Trophoblast cell (in vitro differentiated cells and primary cell): ENCODE measurements around the gene NEURL4.

ENCODE experiments used
- DNase-seq, 2 donors: peaks; one replicate each; pipeline ENCODE4 v3.0.0-alpha.2; 2016
- H2AFZ ChIP-seq: 2 replicates; pipeline ENCODE4 v1.6.1; 2013; ENCODE audit warnings: low read length, moderate library complexity, mild to moderate bottlenecking; ENCODE audit not compliant: insufficient read depth, poor library complexity
- H2AK5ac ChIP-seq: 2 replicates; pipeline ENCODE4 v1.6.1; 2013; ENCODE audit warnings: mild to moderate bottlenecking, low read length
- H2BK120ac ChIP-seq: 2 replicates; pipeline ENCODE4 v1.6.1; 2013; ENCODE audit warnings: low read length, mild to moderate bottlenecking, moderate library complexity; ENCODE audit not compliant: insufficient read depth, poor library complexity
- H2BK12ac ChIP-seq: 2 replicates; pipeline ENCODE4 v1.6.1; 2013; ENCODE audit warnings: mild to moderate bottlenecking, low read length, moderate library complexity
- H2BK5ac ChIP-seq: 2 replicates; pipeline ENCODE4 v1.6.1; 2013; ENCODE audit warnings: low read length, low read depth, moderate library complexity, mild to moderate bottlenecking; ENCODE audit not compliant: poor library complexity
- H3K14ac ChIP-seq: 2 replicates; pipeline ENCODE4 v1.6.1; 2013; ENCODE audit warnings: mild to moderate bottlenecking, low read length
- H3K18ac ChIP-seq: 2 replicates; pipeline ENCODE4 v1.6.1; 2013; ENCODE audit warnings: mild to moderate bottlenecking, low read length
- H3K23ac ChIP-seq: 2 replicates; pipeline ENCODE4 v1.6.1; 2013; ENCODE audit warnings: low read length
- H3K27ac ChIP-seq: 2 replicates; pipeline ENCODE4 v1.5.1; 2013; ENCODE audit warnings: low read depth, mild to moderate bottlenecking, inconsistent platforms, low read length, moderate library complexity
- H3K27me3 ChIP-seq: 2 replicates; pipeline ENCODE4 v1.6.1; 2013; ENCODE audit warnings: inconsistent platforms, mild to moderate bottlenecking, low read length, moderate library complexity; ENCODE audit not compliant: insufficient read depth
- H3K36me3 ChIP-seq, 2 experiments: 1 replicate in 1 of 2; 2 replicates in 1 of 2; pipeline ENCODE4 v1.6.1; 2013; ENCODE audit warnings: low read length in 2 of 2, mild to moderate bottlenecking in 2 of 2, moderate library complexity in 1 of 2; ENCODE audit not compliant: insufficient read depth in 2 of 2, control insufficient read depth in 1 of 2
- H3K4ac ChIP-seq: 2 replicates; pipeline ENCODE4 v1.6.1; 2013; ENCODE audit warnings: low read depth, mild to moderate bottlenecking, low read length, moderate library complexity
- H3K4me1 ChIP-seq, 2 experiments: 1 replicate in 1 of 2; 2 replicates in 1 of 2; pipeline ENCODE4 v1.6.1; 2013; ENCODE audit warnings: low read length in 2 of 2, mild to moderate bottlenecking in 2 of 2, moderate library complexity in 1 of 2; ENCODE audit not compliant: insufficient read depth in 2 of 2, control insufficient read depth in 1 of 2
- H3K4me2 ChIP-seq: 2 replicates; pipeline ENCODE4 v1.6.1; 2013; ENCODE audit warnings: inconsistent platforms, mild to moderate bottlenecking, low read length, moderate library complexity
- H3K4me3 ChIP-seq: 2 replicates; pipeline ENCODE4 v1.5.1; 2013; ENCODE audit warnings: mild to moderate bottlenecking, low read depth, low read length, inconsistent platforms
- H3K79me1 ChIP-seq: one replicate; pipeline ENCODE4 v1.6.1; 2013; ENCODE audit warnings: low read length
- H3K79me2 ChIP-seq: 2 replicates; pipeline ENCODE4 v1.6.1; 2013; ENCODE audit warnings: low read length, mild to moderate bottlenecking; ENCODE audit not compliant: control insufficient read depth, insufficient read depth, poor library complexity
- H3K9ac ChIP-seq: 2 replicates; pipeline ENCODE4 v1.6.1; 2013; ENCODE audit warnings: mild to moderate bottlenecking, low read length
- H3K9me3 ChIP-seq: 2 replicates; pipeline ENCODE4 v1.6.1; 2013; ENCODE audit warnings: low read depth, mild to moderate bottlenecking, control low read depth, inconsistent platforms, low read length; ENCODE audit not compliant: insufficient read depth
- H4K12ac ChIP-seq: 2 replicates; pipeline ENCODE4 v1.6.1; 2013; ENCODE audit warnings: low read depth, mild to moderate bottlenecking, low read length, moderate library complexity
- H4K8ac ChIP-seq: 2 replicates; pipeline ENCODE4 v1.6.1; 2013; ENCODE audit warnings: low read depth, mild to moderate bottlenecking, low read length, moderate library complexity
- H4K91ac ChIP-seq: one replicate; pipeline ENCODE4 v1.6.1; 2013; ENCODE audit warnings: low read depth, mild to moderate bottlenecking, low read length, moderate library complexity
- WGBS: extraction: QIAGEN DNeasy Blood & Tissue Kit; methylation state at CpG from one replicate; pipeline ENCODE4 v1.1.7; 2013; ENCODE audit warnings: missing lambda C conversion rate; ENCODE audit not compliant: insufficient read length, insufficient coverage; ENCODE audit errors: extremely low coverage; 5-methylcytosine and 5-hydroxymethylcytosine counted together

Gene NEURL4

DNA sequence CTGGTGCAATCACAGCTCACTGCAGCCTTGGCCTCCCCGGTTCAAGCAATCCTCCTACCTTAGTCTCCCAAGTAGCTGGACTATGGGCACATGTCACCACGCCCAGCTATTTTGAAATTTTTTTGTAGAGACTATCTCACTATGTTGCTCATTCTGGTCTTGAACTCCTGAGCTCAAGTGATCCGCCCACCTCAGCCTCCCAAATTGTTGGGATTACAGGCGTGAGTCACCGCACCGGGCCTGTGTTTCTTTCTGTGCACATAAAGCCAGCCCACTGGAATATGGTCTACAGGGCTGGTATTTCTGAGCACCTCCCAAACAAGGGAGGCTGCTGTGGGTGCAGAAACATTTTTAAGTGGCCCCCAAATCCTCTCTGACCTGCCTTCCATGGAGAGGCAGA lies 34.2 kb upstream of the NEURL4 start:
- Histone ChIP-seq H2BK120ac (no peak overlapping the region), H3K4me3 (no peak overlapping the region), H3K18ac (no peak overlapping the region), H3K79me1 (no peaks in the 10 kb centered on the region), H4K91ac (no peak overlapping the region), H3K23ac (no peak overlapping the region), H3K27ac (no peak overlapping the region), H2BK12ac (no peak overlapping the region), H3K27me3 (no peaks in the 10 kb centered on the region), H3K14ac (no peak overlapping the region), H2AFZ (no peak overlapping the region), H3K79me2 (no peaks in the 10 kb centered on the region), H3K9me3 (no peaks in the 10 kb centered on the region), H2BK5ac (no peak overlapping the region), H2AK5ac (no peak overlapping the region), H4K8ac (no peak overlapping the region), H3K4me2 (no peak overlapping the region), H3K36me3 (no peaks in the 10 kb centered on the region), H4K12ac (no peak overlapping the region), H3K4ac (no peak overlapping the region), H3K9ac (no peak overlapping the region), H3K4me1 (no peaks in the 10 kb centered on the region)
- WGBS: no CpG with 5 or more reads among the region's 6 CpGs
- peak; percentile 88 to 97 for DNase-seq

DNA sequence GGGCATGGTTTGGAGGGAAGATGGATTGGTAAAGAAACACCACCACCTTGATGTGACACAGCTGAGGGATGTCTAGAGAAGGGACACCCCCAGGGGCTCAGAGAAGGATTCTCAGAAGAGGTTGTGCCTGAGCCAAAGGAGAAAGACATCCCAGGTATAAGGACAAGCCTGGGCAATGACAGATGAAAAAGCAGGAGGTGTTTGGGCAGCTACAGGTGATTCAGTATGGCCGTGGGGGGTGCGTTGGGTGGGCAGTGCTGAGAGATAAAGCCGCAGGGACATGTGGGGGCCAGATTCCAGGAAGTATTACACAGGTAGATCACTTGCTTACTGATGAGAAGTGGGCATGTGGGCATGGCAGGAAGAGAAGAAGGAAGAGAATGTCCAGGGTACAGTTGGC lies 32.8 kb upstream of the NEURL4 start:
- no peaks in the 10 kb centered on the region for H3K79me1 ChIP-seq
- no peak overlapping the region for H2BK12ac ChIP-seq
- no peak overlapping the region for H3K4me3 ChIP-seq
- no peak overlapping the region for H2BK120ac ChIP-seq
- H4K91ac ChIP-seq: no peak overlapping the region
- H3K27me3 ChIP-seq: no peaks in the 10 kb centered on the region
- H2BK5ac ChIP-seq: no peak overlapping the region
- no peaks in the 10 kb centered on the region for H3K79me2 ChIP-seq
- H4K8ac ChIP-seq: no peak overlapping the region
- H4K12ac ChIP-seq: no peak overlapping the region
- no peak overlapping the region for H3K18ac ChIP-seq
- no peak overlapping the region for H3K27ac ChIP-seq
- H3K9ac ChIP-seq: no peak overlapping the region
- H3K14ac ChIP-seq: no peak overlapping the region
- no CpG with 5 or more reads among the region's 3 CpGs for WGBS
- no peak overlapping the region for H3K23ac ChIP-seq
- H2AK5ac ChIP-seq: no peak overlapping the region
- H3K9me3 ChIP-seq: no peaks in the 10 kb centered on the region
- DNase-seq: no peak
- H2AFZ ChIP-seq: no peak overlapping the region
- H3K4me2 ChIP-seq: no peak overlapping the region
- no peaks in the 10 kb centered on the region for H3K4me1 ChIP-seq
- H3K36me3 ChIP-seq: no peaks in the 10 kb centered on the region
- H3K4ac ChIP-seq: no peak overlapping the region

DNA sequence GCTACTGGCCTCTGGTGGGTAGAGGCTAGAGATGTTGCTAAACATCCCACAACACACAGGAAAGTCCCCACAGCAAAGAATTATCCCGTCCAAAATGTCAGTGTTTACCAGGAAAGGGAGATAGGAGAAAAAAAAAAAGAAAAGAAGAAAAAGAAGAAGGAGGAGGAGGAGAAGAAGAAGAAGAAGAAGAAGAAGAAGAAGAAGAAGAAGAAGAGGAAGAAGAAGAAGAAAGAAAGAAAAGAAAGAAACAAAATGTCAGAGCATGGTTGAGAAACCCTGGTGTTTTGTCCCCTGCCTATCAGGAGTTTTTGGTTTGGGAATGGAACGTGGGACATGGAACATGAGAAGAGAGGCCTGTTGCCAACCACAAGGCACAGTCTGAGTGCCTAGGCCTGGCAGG lies 28.2 kb upstream of the NEURL4 start:
- no peaks in the 10 kb centered on the region for H3K36me3 ChIP-seq
- H3K4me2 ChIP-seq: no peak overlapping the region
- H3K9me3 ChIP-seq: no peaks in the 10 kb centered on the region
- no peak overlapping the region for H2AK5ac ChIP-seq
- no peak overlapping the region for H3K4ac ChIP-seq
- H2BK120ac ChIP-seq: no peak overlapping the region
- peaks cover 2% of the 10 kb centered on the region for H3K79me1 ChIP-seq
- peaks cover 16 to 19% of the 10 kb centered on the region in 2 experiments for H3K4me1 ChIP-seq
- no peak overlapping the region for H4K12ac ChIP-seq
- H3K79me2 ChIP-seq: peaks cover 2% of the 10 kb centered on the region
- H2AFZ ChIP-seq: no peak overlapping the region
- no CpG with 5 or more reads among the region's 2 CpGs for WGBS
- H3K27me3 ChIP-seq: no peaks in the 10 kb centered on the region
- H2BK5ac ChIP-seq: no peak overlapping the region
- H4K91ac ChIP-seq: no peak overlapping the region
- no peak overlapping the region for H3K14ac ChIP-seq
- H3K4me3 ChIP-seq: no peak overlapping the region
- no peak for DNase-seq
- H3K9ac ChIP-seq: no peak overlapping the region
- no peak overlapping the region for H4K8ac ChIP-seq
- no peak overlapping the region for H3K27ac ChIP-seq
- H3K23ac ChIP-seq: no peak overlapping the region
- H3K18ac ChIP-seq: no peak overlapping the region
- H2BK12ac ChIP-seq: no peak overlapping the region

DNA sequence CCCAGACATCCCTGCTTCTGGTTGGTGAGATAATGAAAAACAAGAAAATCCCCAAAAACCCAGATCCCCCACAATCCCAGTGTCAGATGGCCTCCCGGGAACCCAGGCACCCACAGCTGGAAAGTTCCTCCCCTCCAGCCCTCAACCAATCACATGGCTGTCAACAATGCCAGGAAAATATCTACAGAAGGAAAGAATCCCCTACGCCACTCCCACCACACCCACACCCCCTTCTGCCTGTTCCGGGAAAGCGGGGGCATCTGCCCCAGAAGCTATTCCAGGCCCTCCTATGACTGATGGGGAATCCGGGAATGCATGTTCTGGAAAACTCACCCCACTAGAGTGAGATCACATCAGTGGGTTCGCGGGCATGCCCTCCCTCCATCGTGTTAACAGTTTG lies 27.6 kb upstream of the NEURL4 start:
- WGBS: no CpG with 5 or more reads among the region's 8 CpGs
- no peak overlapping the region for H2BK120ac ChIP-seq
- H3K4me3 ChIP-seq: no peak overlapping the region
- no peaks in the 10 kb centered on the region for H3K27me3 ChIP-seq
- H3K9me3 ChIP-seq: no peaks in the 10 kb centered on the region
- H2BK12ac ChIP-seq: no peak overlapping the region
- no peak overlapping the region for H4K91ac ChIP-seq
- no peak overlapping the region for H2AK5ac ChIP-seq
- DNase-seq: no peak
- H3K4ac ChIP-seq: no peak overlapping the region
- H3K18ac ChIP-seq: no peak overlapping the region
- H3K36me3 ChIP-seq: no peaks in the 10 kb centered on the region
- no peak overlapping the region for H3K9ac ChIP-seq
- H3K4me2 ChIP-seq: no peak overlapping the region
- H3K23ac ChIP-seq: no peak overlapping the region
- no peak overlapping the region for H4K8ac ChIP-seq
- H3K79me1 ChIP-seq: peaks cover 7% of the 10 kb centered on the region
- no peak overlapping the region for H2BK5ac ChIP-seq
- no peak overlapping the region for H3K14ac ChIP-seq
- peaks cover 6% of the 10 kb centered on the region for H3K79me2 ChIP-seq
- peaks cover 17 to 20% of the 10 kb centered on the region in 2 experiments for H3K4me1 ChIP-seq
- no peak overlapping the region for H2AFZ ChIP-seq
- no peak overlapping the region for H4K12ac ChIP-seq
- no peak overlapping the region for H3K27ac ChIP-seq
